Measurements from ENCODE around the gene FCRL5.

GRCh38 chr1:157540160-157540748 lies 12.1 kb downstream of the FCRL5 start:
- TF ChIP-seq EP300 (IDR thresholded peaks at IDR 0.05) (no peak), CTCF (IDR thresholded peaks at IDR 0.05) (no peak), POLR2A (IDR thresholded peaks at IDR 0.05) (no peak)
